RWPE2 (cell line): ENCODE data around the gene SKOR1.

Experiments used
- ATAC-seq: fragments of 200-7000 bp; cut with Tn5 transposase; 3 replicates; pipeline ENCODE4 v1.9.1; 2021; ENCODE audit warnings: low read depth
- DNase-seq: peaks from one replicate; pipeline ENCODE4 v3.0.0-alpha.2; 2020; ENCODE audit warnings: low spot score
- H3K27ac ChIP-seq: fragments of 450-650 bp; 2 replicates; pipeline ENCODE4 v1.5.1; 2017; ENCODE audit warnings: mild to moderate bottlenecking; ENCODE audit not compliant: poor library complexity, severe bottlenecking
- H3K27me3 ChIP-seq: fragments of 250-450 bp; sonication (Bioruptor Pico); 2 replicates; pipeline ENCODE4 v1.5.1; 2021; ENCODE audit warnings: mild to moderate bottlenecking, moderate library complexity; ENCODE audit not compliant: insufficient read depth, poor library complexity, severe bottlenecking
- H3K36me3 ChIP-seq: fragments of 250-450 bp; sonication (Bioruptor Pico); 2 replicates; pipeline ENCODE4 v1.5.1; 2020; ENCODE audit warnings: low read depth, mild to moderate bottlenecking, moderate library complexity
- H3K4me1 ChIP-seq: fragments of 250-450 bp; sonication (Bioruptor Pico); 2 replicates; pipeline ENCODE4 v1.5.1; 2021; ENCODE audit warnings: mild to moderate bottlenecking, moderate library complexity; ENCODE audit not compliant: insufficient read depth, poor library complexity, severe bottlenecking
- H3K4me3 ChIP-seq: fragments of 250-450 bp; sonication (Bioruptor Pico); 2 replicates; pipeline ENCODE4 v1.5.1; 2021; ENCODE audit warnings: mild to moderate bottlenecking, moderate library complexity; ENCODE audit not compliant: severe bottlenecking
- H3K9me3 ChIP-seq: fragments of 250-450 bp; sonication (Bioruptor Pico); 2 replicates; pipeline ENCODE4 v1.5.1; 2021; ENCODE audit warnings: mild to moderate bottlenecking, moderate library complexity; ENCODE audit not compliant: severe bottlenecking
- TF ChIP-seq, protein P1 (sequence below): fragments of 450-650 bp; IDR thresholded peaks from one replicate; pipeline ENCODE4 v1.5.1; 2017; ENCODE audit warnings: mild to moderate bottlenecking, moderate library complexity; ENCODE audit not compliant: poor library complexity, severe bottlenecking

Gene SKOR1

DNA sequence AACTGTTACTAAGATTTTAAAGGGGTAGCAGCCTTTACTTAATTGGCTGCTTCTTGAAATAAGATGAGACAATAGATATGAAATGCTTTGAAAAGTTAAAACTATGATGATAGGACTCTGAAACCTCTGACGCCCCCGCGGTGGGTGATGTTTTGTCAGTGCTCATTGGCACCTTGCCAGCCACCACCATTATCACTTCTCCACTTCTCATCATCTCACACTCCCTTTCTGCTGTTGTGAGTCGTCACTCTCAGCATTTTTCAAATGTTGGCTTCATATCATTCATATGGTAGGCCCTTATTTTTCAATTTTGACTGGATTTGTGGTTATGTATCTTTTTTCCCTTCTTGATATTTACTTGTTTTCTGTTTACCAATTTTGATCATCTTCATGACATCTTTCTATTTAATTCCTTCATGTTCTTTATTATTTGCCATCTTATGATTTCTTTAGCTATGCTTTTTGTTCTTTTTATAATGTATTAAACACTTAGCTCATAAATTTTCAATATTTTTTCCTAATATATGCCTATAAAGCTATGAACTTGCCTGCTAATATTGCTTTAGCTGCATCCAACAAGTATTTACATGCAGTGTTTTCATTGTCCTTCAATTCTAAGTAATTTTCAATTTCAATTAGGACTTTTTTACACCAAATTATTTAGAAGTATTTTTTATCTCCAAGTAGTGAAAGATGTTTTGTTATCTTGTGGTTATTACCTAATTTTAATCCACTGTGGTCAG, 30.3 kb upstream of the SKOR1 start:
- H3K36me3 ChIP-seq, result no peaks in the 10 kb centered on the region
- no peak overlapping the region for H3K4me3 ChIP-seq
- H3K4me1 ChIP-seq, result no peaks in the 10 kb centered on the region
- H3K9me3 ChIP-seq, result peaks cover 9% of the 10 kb centered on the region
- no peak overlapping the region for H3K27ac ChIP-seq
- TF ChIP-seq, protein P1, sequence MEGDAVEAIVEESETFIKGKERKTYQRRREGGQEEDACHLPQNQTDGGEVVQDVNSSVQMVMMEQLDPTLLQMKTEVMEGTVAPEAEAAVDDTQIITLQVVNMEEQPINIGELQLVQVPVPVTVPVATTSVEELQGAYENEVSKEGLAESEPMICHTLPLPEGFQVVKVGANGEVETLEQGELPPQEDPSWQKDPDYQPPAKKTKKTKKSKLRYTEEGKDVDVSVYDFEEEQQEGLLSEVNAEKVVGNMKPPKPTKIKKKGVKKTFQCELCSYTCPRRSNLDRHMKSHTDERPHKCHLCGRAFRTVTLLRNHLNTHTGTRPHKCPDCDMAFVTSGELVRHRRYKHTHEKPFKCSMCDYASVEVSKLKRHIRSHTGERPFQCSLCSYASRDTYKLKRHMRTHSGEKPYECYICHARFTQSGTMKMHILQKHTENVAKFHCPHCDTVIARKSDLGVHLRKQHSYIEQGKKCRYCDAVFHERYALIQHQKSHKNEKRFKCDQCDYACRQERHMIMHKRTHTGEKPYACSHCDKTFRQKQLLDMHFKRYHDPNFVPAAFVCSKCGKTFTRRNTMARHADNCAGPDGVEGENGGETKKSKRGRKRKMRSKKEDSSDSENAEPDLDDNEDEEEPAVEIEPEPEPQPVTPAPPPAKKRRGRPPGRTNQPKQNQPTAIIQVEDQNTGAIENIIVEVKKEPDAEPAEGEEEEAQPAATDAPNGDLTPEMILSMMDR, result no peak
- no peaks in the 10 kb centered on the region for H3K27me3 ChIP-seq
- DNase-seq, result no peak
- ATAC-seq, result no peak

DNA sequence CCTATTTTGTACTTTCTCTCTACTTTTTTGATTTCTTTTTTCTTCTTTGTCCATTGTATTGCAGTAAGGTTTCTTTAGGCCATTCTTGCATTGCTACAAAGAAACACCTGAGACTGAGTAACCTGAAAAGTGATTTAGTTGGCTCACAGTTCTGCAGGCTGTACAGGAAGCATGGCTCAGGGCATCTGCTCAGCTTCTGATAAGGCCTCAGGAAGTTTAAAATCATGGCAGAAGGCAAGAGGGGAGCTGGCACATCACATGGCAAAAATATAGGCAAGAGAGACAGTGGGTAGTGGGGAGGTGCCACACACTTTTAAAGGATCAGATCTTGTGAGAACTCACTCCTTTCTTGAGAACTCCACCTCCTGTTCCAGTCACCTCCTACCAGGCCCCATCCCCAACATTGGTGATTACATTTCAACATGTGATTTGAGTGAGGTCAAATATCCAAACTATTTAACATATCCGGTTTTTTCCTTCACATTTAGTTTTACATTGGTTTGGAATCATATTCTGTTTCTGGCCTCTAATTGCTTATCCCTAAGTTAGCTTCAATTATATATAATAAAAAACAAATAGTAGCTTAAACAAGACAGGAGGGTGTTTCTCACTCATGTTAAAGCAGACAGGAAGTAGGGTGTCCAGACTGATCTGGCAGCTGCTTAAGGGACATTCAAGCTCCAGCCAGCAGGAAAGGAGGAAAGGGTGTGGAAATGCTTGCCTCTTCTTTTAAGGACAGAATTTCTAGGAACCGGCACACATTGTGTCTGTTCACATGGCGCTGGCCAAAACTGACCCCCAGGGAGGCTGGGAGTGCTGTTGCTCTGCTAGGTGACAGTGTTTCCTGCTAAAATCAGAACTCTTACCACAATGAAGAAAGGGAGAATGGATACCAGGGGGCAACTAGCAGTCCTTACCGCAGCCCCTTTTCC, 28.8 kb upstream of the SKOR1 start:
- ATAC-seq, result no peak
- H3K9me3 ChIP-seq, result peaks cover 9% of the 10 kb centered on the region

DNA sequence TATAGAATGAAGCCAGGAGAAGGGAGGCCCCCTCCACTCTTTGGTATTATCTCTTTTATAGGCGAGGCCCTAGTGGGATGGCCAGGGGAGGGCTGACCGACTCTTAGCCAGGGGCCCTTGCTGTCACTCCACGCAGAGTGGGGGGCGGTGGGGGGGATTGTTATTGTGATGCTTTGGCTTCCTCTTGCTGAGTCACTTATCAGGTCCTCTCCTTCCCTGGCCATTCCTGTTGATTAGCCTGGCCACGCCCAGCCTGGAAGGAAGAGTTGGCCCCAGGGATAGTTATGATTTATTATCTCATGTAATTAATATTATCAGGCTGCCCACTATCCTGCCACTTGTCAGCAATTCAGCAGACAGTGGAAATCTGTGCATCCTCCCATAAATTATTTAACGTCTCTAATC, 25.5 kb upstream of the SKOR1 start:
- TF ChIP-seq, protein P1, result no peak
- no peaks in the 10 kb centered on the region for H3K4me1 ChIP-seq
- DNase-seq (no peak), ATAC-seq (no peak)
- peaks cover 9% of the 10 kb centered on the region for H3K9me3 ChIP-seq
- no peak overlapping the region for H3K4me3 ChIP-seq
- no peaks in the 10 kb centered on the region for H3K27me3 ChIP-seq
- H3K36me3 ChIP-seq, result no peaks in the 10 kb centered on the region
- no peak overlapping the region for H3K27ac ChIP-seq

More for the DNA sequence above, 28.8 kb upstream of the SKOR1 start:
- TF ChIP-seq, protein P1, result no peak
- no peaks in the 10 kb centered on the region for H3K27me3 ChIP-seq
- H3K27ac ChIP-seq, result no peak overlapping the region
- no peak overlapping the region for H3K4me3 ChIP-seq
- H3K36me3 ChIP-seq, result no peaks in the 10 kb centered on the region
- H3K4me1 ChIP-seq, result no peaks in the 10 kb centered on the region
- DNase-seq, result no peak

DNA sequence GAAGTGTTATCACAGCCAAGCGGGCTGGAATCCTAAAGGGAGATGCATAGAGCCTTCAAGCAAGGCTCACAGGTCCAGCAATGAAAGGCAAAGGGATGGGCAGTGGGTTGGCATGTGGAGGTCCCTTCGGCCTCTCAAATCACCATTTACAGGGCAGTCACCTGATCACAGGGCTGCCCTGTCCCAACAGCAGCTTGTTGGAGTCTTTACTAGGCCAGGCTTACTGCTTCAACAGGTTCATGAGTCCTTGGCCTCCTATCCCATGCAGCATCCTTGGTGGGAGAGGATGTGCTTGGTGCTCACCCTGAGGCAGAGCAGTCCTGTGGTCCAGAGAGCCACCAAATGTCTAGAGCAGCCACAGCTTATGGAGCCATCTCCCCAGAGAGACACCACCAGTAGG, 24.2 kb upstream of the SKOR1 start:
- H3K27me3 ChIP-seq, result no peaks in the 10 kb centered on the region
- H3K27ac ChIP-seq, result no peak overlapping the region
- no peak for ATAC-seq
- TF ChIP-seq, protein P1, result no peak
- H3K4me3 ChIP-seq, result no peak overlapping the region
- H3K4me1 ChIP-seq, result no peaks in the 10 kb centered on the region
- DNase-seq, result no peak
- H3K36me3 ChIP-seq, result no peaks in the 10 kb centered on the region
- no peaks in the 10 kb centered on the region for H3K9me3 ChIP-seq
